OCI-M2 (cell line): ENCODE data around the gene COL28A1.
"Not testable (repeated sequence)": the region's sequence is repeated elsewhere in the genome, so short reads cannot be mapped to it uniquely, and the experiment has no call there.

Experiments
- DNase-seq: peaks from one replicate; lab custom pipeline; 2025; ENCODE audit not compliant: unreplicated experiment; lab: John Stamatoyannopoulos, UW

COL28A1 gene

GRCh38 chr7:7562736-7563135 is 27.1 kb upstream of the COL28A1 start:
- no peak for DNase-seq

- not testable (repeated sequence) for DNase-seq
Observed at GRCh38 chr7:7561591-7561990, 25.9 kb upstream of the COL28A1 start.

DNA sequence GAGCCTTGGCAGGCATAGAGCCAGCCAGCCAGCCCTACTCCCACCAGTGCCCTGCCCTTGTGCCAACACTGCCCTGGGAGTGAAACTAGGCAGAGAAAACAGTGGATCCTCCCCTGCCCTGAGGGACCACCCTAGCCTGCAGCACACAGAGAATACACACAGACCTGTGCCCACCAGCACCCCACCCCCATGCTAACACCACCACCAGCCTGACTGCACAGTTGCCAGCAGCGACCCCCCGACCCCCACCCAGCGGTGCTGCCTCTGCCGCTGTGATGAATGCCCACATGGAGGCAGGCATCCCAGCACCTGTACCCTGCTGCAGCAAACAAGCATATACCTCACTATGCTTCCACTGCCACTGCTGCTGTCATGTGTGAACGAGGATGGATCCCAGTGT is 21.6 kb upstream of the COL28A1 start:
- DNase-seq: no peak

- DNase-seq: no peak
Observed at GRCh38 chr7:7556852-7557251, 21.2 kb upstream of the COL28A1 start.

GRCh38 chr7:7554649-7555575 is 19.2 kb upstream of the COL28A1 start:
- no peak for DNase-seq

DNA sequence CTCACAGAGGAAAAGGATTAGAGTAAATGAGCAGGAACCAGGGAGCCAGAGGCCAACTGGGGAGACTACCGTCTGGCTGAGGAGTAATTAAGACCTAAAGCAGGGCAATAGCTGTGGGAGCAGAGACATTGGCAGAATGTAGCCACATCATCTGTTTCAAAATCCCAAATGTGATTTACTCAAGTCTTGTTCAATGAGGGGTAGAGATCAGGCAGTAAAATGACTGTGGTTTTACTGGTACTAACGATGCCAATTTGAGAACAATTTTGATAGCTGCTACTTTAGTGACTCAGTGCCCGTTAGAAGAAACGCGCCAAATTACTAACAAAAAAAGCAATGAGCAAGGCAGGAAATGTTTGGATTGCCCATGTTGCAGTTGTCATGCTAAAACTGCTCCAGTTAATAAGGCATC is 18.4 kb upstream of the COL28A1 start:
- no peak for DNase-seq

DNA sequence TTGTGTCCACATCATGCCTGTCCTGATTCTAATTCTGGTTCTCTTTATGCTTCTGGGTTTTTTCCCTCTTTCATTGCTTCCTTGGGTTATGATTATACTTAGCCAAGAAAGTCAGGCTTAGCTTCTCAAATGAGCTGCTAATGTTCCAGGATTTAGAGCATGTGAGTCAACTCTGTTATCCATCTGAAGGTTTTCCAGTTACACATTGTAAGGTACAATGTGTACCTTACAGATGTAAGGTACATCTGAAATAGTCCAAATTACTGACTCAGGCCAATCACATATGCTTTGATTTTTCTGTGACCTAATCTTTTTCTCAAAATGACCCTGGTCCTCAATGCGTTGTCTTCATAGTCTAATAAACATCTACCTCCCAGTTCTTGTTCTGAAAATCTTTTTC is 17.7 kb upstream of the COL28A1 start:
- DNase-seq: no peak

GRCh38 chr7:7552199-7552598 is 16.5 kb upstream of the COL28A1 start:
- no peak for DNase-seq

DNA sequence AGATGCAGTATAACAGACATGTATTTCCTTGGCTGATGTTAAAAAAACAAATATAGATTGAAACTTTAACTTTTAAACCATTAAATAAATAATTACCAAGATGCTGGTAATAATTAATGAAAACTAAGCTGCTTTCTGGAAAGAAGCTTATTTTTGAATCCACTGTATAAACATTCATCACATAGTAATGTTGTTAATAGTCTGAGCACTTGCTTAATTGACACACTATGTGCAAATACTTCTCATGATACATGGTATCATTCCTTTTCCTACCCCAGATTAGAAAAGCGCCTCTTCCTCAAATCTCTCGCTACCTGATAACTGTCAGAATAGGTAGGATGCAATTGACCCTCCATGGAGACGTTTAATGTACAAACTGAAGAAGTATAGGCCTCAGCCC is 15.0 kb upstream of the COL28A1 start:
- no peak for DNase-seq

DNA sequence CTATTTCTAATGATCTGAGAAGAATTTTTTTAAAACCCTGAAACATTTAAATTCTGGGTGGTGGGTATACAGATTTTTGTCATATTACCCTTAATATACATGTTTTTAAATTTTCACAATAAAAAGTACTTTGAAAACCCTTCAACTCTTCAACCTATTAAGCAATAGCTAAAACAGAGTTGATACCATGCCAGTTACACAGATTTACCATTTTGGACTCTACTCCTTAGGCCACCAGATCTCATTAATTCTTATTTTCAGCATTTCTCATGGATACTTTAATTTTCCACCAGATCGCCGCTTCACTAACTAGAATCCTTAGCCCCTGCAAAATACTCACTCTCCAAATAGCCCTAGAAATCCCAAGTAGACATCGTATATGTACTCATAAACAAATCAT is 12.7 kb upstream of the COL28A1 start:
- DNase-seq: no peak

- DNase-seq: no peak
Observed at GRCh38 chr7:7542251-7542835, 6.7 kb upstream of the COL28A1 start.

DNA sequence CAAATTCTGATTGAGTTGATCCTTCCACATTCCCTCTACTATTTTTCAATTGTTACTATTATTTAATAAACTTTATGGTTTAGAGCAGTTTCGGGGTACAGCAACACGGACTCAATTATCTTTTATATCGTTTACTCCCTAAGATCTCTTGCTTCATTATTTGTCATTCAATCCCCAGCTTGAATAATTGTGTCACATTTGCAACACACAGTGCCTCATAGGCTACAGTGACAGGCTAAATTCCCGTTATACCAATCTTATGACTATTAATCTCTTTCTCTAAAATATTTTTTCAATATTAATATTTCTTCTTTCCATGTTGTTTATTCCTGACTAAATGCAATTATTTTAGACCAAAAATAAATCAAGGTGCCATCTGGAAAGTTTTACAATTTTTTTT is 4.0 kb upstream of the COL28A1 start:
- DNase-seq: no peak

GRCh38 chr7:7539152-7539551 is 3.5 kb upstream of the COL28A1 start:
- DNase-seq: no peak

DNA sequence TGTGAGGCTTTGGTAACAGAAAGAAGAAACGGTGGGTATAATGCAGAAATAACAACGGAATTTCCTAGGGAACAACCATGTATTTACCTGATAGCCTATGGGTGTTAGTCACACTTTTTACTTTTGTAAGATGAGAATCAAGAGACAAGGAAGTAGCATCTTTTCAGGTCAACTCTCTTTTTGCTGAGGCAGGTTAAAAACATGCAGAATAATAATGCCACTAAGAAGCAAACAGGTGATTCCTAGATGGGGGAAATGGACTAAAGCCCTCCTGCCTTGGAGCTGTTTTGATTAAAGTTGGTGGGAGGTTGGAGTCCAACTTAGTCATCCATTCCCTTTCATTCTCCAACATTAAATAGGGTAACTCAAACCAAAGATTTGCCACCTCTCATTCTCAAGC is 2.0 kb upstream of the COL28A1 start:
- DNase-seq: no peak

DNA sequence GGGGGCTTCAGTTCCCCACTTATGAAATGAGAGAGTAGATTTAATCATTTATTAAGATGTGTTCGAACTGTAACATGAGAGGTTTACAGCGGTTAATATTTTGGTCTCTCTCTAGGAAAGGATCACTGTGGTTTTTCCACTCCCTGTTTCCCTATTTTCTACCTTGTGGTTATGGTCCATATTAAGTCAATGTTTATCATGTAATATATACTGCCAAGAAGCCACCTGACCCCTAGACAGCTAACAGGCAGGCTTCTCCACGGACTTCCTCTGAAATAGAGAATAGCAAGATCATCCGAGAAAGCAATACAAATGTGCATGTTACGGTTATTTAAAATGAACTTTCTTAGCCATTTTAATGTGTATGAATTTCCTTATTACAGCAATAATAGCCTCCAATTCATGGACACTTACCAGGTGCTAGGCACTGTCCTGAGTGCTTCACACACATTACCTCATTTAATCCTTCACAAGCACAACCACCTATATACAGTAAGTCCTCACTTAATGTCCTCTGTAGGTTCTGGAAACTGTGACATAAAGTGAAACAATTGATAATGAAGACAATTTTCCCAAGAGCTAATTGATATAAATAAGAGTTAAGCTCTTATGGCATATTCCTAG is 835 bp upstream of the COL28A1 start:
- DNase-seq: no peak

DNA sequence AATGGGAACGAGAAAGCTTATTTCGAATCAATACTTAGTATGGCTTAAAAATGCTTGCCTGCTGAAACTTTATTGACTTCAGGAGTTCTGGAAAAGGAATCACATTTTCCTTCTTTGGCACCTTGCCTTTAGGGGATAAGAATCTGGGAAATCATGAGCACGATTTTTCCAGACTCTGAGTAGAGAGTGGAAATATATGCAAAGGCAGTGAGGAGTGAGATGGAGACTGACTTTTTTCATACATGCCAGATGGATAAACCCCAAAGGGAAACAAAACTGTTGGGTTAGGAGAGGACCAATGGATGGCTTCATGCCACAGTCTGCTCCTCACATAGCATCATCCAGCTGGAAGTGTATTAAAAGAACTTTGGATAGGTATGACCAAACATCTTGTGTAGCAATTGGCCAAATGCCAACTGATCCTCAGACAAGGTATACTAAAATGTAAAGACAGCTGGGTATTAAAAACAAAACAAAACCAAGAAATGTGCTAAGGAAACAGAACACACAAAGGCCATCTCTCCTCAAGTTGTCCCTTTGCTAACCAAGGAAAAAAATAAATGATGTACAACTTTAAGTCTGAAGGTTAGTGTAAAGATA is 1.7 kb downstream of the COL28A1 start:
- DNase-seq: no peak

DNA sequence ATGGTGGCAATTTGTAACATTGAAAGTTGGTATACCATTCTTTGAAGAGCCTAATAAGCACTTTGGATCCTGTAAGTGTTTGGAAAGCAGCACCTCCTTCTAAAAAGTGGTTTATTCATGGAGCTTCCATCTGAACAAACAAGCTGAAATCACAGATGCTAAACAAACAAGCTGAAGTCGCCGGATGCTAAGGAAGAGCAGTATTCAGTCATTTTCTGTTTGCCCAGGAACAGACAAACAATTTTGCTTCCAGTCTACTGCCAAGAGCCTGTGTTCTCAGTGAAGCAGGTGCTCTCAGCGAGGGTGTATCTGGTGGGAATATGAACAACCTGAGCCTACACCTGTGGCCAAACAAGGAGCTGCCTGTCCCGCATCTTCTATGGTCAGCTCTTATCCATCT is 6.3 kb downstream of the COL28A1 start:
- no peak for DNase-seq

DNA sequence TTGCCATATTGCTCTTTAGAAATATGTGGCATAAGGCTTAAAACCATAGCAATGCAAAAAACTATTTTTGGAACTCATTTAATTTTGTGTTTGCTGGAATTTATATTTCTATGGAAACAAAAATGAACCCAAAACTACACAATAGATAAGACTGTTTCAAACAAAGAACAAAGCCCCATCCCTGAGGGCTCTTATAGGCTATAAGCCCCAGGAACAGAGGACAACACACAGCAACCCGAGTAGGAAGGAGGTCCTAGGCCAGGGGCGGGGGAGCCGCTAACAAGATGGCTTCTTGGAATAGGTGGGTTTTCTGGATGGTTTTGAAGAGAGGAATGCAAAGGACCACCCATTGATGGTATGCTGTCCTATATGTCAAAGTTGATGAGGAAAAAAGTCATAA is 8.6 kb downstream of the COL28A1 start:
- DNase-seq: no peak

DNA sequence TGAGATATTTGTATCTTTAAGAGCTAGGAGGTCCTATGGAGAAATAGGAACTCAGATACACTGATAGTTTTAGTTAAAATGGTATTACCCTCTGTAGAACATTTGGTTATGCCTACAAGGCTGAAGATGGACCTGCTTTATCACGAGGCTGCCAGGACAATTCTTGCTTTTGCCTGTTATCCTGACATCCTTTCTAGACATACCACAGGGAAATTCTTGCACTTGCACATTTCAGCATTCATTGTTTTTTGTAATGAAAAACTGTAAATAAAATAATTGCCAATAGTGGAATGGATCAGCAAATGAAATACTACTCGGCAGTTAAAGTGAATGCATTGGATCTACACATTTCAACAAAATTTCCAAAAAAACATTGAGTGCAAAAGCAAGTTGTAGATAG is 9.7 kb downstream of the COL28A1 start:
- DNase-seq: no peak

DNA sequence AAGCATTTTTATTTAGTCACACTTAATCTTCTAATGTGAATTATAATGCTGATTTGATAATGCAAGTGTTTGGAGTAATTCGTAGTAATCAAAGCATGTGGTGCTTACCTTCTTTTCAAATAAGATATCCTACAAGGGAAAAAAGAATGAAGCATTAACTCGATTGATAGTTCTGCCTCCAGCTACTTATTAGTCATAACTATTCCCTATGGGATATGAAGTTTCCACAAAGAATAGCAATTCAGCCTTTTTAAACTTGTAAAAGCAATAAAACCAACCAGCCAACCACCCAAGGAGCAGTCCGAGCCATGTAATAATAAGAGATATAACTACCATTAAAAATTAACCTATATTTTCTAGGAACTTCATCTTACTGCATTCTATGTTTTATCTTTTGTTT is 11.6 kb downstream of the COL28A1 start:
- DNase-seq: no peak

- DNase-seq: no peak
Observed at GRCh38 chr7:7522421-7522820, 13.3 kb downstream of the COL28A1 start.

DNA sequence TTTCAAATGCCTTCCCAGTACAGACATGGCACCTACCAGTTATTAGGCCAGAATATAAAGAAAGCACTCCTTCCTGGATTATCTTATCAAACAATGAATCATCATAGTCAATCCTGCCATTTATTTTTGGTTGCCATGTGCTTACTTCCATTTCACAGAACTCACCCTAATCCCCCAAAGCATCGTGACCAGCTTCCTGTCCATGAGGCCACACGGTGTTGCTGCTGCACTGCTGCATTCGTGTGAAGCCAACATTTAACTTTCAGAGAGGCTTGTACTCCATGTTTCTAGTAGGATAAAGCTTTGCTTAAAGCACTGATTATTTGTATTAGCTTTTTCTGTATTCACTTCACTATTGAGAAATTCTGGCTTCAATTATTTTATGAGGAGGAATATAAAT is 14.4 kb downstream of the COL28A1 start:
- DNase-seq: no peak
